GM21786 (cell line): ENCODE data around the gene FAM53B.
A peak's percentile ranks its signal among the peaks of the same experiment; 100 is the strongest.

Experiments used
- ATAC-seq: cut with Tn5 transposase; IDR thresholded peaks from one replicate; pipeline ENCODE4 v1.9.1; 2021; ENCODE audit not compliant: unreplicated experiment

Gene FAM53B

GRCh38 chr10:124652200-124652599 lies 92.0 kb downstream of the FAM53B start:
- no peak for ATAC-seq

DNA sequence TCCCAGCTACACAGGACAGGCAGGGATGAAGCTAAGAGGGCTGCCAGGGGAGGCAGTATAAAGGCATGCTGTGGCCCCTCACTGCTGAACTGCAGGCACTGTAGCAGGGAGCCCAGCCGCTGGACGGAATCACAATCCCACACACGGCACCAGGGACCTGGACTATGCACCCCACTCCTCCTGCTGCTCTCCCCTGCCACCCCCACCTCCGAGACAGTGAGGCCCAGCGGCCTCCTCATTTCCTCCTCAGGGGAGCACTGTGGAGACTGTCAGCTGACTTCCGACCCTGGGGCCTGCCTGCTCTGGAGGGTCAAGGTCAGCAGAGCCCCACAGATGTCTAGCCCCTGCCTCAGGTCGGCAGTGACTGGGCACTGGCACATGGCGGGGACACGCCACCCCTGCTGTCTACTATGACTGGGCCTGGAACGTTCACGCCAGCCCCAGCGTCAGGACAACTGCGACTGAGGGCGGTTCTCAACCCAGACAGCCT lies 92.7 kb downstream of the FAM53B start:
- ATAC-seq = no peak

GRCh38 chr10:124650820-124651401 lies 93.3 kb downstream of the FAM53B start:
- ATAC-seq = no peak

DNA sequence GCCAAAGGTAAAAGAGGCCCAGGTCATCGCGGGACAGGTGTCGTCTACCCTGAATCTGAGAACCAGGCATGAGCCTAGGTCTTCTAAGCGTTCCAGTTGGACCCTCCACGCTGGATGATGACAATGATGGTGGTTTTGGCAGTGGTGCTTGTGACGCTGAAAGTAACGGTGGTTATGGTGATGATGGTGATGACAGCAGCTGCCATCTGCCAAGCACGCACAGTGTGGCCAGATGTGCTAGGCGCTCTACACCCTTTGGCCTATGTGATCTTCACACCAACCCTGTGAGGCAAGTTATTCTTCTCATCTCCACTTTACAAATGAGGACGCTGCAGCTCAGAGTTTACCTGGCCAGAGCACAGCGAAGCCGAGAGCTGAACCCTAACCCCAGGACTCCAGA lies 93.9 kb downstream of the FAM53B start:
- no peak for ATAC-seq

GRCh38 chr10:124649214-124649613 lies 95.0 kb downstream of the FAM53B start:
- ATAC-seq = no peak

DNA sequence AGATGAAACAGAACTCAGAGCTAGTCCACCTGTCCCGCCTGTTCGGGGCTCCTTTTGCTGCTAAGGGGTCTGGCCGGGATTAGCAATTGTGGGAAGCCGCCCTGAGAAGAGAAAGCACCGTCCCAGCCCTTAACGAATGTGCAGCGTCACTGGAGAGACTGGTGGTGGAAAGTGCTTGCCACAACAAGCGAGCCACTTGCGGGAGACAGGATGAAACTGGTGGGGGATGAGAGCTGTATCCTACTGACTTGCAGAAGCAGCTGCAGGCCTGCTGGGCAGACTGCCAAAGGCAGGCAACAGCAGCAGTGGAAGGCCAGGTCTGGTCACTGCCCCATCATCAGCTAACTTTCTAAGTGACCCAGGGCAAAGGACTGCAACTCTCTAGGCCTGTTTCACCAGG lies 95.4 kb downstream of the FAM53B start:
- no peak for ATAC-seq

- ATAC-seq = no peak
Observed at GRCh38 chr10:124648131-124648475, 96.1 kb downstream of the FAM53B start.

GRCh38 chr10:124647421-124648130 lies 96.6 kb downstream of the FAM53B start:
- peak; percentile 80 for ATAC-seq

- no peak for ATAC-seq
Observed at GRCh38 chr10:124646483-124647352, 97.5 kb downstream of the FAM53B start.

DNA sequence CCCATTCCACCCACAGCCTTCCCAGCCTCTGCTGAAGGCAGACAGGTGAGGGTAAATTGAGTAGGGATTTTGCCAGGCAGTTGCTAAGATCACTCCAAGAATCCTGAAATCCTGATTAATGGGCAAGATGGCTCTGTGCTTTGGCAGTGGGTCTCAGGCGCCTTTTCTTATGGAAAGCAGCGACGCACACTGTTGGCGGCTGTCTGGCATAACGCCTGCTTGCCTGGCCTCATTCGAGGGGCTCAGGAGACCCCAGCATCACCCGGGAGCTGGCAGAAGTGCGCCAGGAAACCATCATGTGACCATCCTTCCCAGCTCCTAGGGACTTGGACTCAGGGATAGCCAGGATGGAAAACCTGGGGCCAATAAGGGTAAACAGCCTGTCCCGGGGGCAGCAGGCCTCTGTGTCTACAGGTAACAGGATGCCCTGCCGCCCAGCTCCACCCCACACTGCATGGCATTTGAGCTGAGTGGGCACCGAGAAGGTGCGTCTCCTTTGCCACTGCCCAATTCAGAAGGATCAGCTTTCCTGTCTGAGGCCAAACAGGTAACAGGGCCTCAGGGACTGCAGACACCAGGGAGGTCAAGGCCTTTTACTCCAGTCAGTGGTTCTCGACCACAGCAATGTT lies 98.6 kb downstream of the FAM53B start:
- no peak for ATAC-seq

DNA sequence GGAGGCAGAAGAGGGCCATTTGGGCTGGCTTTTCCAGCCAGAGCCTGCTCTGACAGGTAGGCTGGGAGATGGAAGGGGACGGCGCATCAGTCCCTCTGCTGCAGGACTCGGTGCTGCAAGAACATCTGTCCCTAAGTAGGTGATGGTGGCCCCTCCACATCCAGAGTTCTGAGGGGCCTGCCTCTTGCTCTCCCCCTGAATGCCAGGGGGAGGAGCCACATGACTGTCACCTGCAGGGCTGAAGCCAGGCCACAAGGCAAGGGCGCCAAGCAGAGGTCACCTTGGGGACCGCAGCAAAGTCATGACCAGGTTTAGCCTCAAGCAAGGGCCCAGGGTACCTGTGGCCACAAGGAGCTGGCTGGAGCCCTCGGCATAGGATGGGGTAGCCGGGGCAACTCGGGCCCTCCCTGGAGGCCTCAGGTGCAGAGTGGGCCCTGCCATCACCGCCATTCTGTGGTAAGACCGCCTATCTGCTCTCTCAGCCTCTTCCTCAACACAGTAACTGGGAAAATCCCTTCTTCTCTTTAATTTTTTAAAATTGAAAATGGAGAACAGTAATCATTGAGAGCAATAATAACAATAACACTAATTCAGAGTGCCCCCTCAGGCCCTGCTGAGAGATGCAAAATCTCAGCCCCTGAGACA lies 99.3 kb downstream of the FAM53B start:
- ATAC-seq = no peak

- no peak for ATAC-seq
Observed at GRCh38 chr10:124644236-124644635, 99.9 kb downstream of the FAM53B start.

GRCh38 chr10:124643330-124644009 lies 100.7 kb downstream of the FAM53B start:
- ATAC-seq = no peak

DNA sequence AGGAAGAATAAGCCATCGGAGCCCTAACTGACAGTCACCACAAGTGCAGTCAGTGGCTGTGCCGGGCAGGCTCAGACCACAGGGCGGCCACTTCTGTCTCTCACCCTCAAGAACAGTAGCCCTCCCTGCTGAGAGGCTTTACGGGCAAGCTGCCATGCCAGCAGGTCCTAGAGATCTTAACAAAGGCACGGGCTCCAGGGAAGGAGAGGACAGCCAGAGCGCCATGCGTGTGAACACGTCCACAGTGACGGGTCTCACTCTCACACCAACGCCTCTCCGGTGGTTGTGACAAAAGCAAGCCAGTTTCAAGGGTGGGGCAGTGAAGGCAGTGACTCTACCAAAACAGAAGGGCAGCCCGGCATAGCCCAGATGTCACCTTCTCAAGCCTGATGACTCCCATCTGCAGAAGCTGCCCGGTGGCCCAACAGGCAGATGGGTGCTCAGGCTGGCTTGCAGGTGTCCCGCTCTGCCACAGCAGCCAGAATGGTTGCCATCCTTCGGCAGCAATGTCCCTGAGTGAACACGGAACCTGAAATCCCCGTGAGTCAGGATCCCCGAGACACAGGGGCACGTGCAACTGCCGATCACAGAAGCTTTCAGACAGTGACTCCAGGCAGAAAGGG lies 102.0 kb downstream of the FAM53B start:
- no peak for ATAC-seq

- ATAC-seq = peak; percentile 70
Observed at GRCh38 chr10:124641282-124642087, 102.7 kb downstream of the FAM53B start.

DNA sequence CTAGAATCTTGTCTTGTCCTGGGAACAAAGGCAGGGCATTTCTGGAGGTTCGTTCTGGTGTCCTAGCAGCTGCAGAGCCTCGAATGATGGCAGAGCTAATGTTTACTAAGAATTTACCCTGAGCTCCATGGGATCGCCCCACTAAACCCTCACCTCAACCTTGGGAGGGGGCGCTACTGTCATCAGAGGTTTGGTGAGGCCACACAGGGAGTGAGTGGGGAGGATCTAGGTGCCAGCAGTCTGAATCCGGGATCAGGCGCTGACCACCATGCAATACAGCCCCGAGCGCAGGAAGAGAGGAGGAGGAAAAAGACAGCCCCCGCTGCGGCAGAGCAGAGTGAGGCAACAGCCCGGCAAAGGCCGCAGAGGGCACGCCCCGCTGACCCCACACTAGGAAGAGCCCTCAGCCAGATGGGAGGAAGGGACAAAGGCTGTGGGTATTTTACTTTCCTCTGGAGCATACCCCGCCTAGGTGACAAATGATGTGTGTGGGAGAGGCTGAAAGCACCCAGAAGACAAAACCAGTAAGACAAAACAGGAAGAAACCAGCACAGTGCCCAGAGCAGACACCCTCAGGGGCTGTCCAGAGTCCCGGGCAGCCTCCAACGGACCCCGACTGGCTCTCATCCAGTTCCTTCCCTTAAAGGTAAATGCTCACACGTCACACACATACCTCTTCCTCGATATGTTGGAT lies 103.5 kb downstream of the FAM53B start:
- peak; percentile 62 for ATAC-seq

DNA sequence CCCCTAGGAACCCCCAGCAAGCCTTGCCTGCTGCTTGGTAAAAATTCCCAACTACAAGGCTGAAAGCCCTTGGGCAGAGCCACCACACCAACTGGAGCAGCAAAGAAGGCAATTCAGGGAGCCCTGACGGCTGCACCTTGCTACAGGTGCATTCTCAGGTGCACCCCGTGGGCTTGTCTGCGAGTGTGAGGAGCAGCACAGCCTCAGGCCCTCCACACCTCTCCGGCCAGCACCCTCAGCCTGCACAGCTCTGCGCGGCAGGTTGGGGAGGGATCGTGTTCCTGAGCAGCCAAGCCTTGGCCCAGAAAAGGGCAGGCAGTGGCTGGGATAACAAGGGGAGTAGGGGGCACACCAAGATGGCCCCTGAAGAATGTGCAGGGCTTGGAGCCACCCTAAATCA lies 104.1 kb downstream of the FAM53B start:
- no peak for ATAC-seq

DNA sequence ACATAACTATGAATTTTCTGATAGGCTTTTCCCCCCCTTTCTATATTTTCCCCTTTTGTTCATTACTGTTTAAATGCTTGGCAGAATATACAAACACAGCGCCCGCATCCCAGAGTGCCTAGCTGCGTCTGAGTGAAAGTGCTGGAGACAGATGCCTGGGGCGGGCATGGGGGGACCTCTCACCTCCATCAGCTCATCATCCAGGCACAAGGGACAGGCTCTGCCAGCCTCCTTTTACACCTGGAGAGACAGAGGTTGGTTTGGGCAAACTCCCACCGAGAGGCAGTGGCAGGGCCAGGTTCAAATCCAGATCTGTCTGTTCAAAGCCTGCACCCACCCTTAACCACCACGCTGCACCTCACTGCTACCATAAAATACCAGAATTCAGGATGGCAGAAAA lies 104.5 kb downstream of the FAM53B start:
- no peak for ATAC-seq

GRCh38 chr10:124639206-124639605 lies 105.0 kb downstream of the FAM53B start:
- no peak for ATAC-seq
